Activated T-cell treated with anti-CD3 and anti-CD28 coated beads, Interleukin-2, amount 50 U/mL, for 4 hours (primary cell): ENCODE data around the gene ADK. TPM values are rescaled to one million over a fixed set of nuclear protein-coding genes. Genes with fewer than 3 reads are reported as not detected.

Source experiments
- ATAC-seq, 2 donors: fragments of 200-7000 bp; cut with Tn5 transposase; one replicate each; pipeline ENCODE4 v1.10.0; 2021
- DNase-seq: peaks from one replicate; pipeline ENCODE4 v3.0.0-alpha.2; 2020
- H3K27me3 Mint-ChIP-seq: one replicate; pipeline ENCODE4 v1.8.0; 2021; ENCODE audit warnings: low read depth, mixed read lengths
- H3K36me3 Mint-ChIP-seq: one replicate; pipeline ENCODE4 v1.8.0; 2022; ENCODE audit warnings: mixed read lengths; ENCODE audit not compliant: insufficient read depth
- H3K4me1 Mint-ChIP-seq: one replicate; pipeline ENCODE4 v1.8.0; 2021; ENCODE audit warnings: low read depth, mixed read lengths
- H3K4me3 Mint-ChIP-seq: one replicate; pipeline ENCODE4 v1.8.0; 2021; ENCODE audit warnings: mild to moderate bottlenecking, moderate library complexity, mixed read lengths
- H3K9me3 Mint-ChIP-seq: one replicate; pipeline ENCODE4 v1.8.0; 2021; ENCODE audit warnings: mixed read lengths
- total RNA-seq, 3 donors: library from RNA; stranded (reverse); gene quantifications; one replicate each; pipeline ENCODE4 v1.2.1, GENCODE V29; 2021

ADK gene
- total RNA-seq, 3 donors from 2014 or later, result 49.7 to 56.8 (median 56.2) TPM

- Mint-ChIP-seq H3K4me3 (no peak overlapping the region), H3K27me3 (no peaks in the 10 kb centered on the region)
Measured at GRCh38 chr10:74380795-74381194, 229.8 kb downstream of the ADK start.

GRCh38 chr10:74381291-74381853 is 230.4 kb downstream of the ADK start:
- Mint-ChIP-seq H3K4me1 (peaks cover 32% of the 10 kb centered on the region), H3K4me3 (no peak overlapping the region), H3K9me3 (no peaks in the 10 kb centered on the region), H3K36me3 (peaks cover 18% of the 10 kb centered on the region), H3K27me3 (no peaks in the 10 kb centered on the region)
- DNase-seq, result no peak
- ATAC-seq, result no peak

More at GRCh38 chr10:74380795-74381194, 229.8 kb downstream of the ADK start:
- Mint-ChIP-seq H3K36me3 (peaks cover 17% of the 10 kb centered on the region), H3K4me1 (peaks cover 29% of the 10 kb centered on the region), H3K9me3 (no peaks in the 10 kb centered on the region)
- DNase-seq (no peak), ATAC-seq (no peak)

- Mint-ChIP-seq H3K4me1 (peaks cover 35% of the 10 kb centered on the region), H3K9me3 (no peaks in the 10 kb centered on the region), H3K36me3 (peaks cover 15% of the 10 kb centered on the region), H3K27me3 (no peaks in the 10 kb centered on the region), H3K4me3 (no peak overlapping the region)
- ATAC-seq (peak in 1 of 2 donors; percentile 37), DNase-seq (no peak)
Measured at GRCh38 chr10:74382663-74383062, 231.6 kb downstream of the ADK start.

- H3K27me3 Mint-ChIP-seq, result no peaks in the 10 kb centered on the region
- no peaks in the 10 kb centered on the region for H3K9me3 Mint-ChIP-seq
- peaks cover 35% of the 10 kb centered on the region for H3K4me1 Mint-ChIP-seq
- ATAC-seq, result no peak
- no peak for DNase-seq
- no peak overlapping the region for H3K4me3 Mint-ChIP-seq
- H3K36me3 Mint-ChIP-seq, result peaks cover 12% of the 10 kb centered on the region
Measured at GRCh38 chr10:74383642-74384041, 232.6 kb downstream of the ADK start.

GRCh38 chr10:74384615-74385183 is 233.7 kb downstream of the ADK start:
- no peaks in the 10 kb centered on the region for H3K9me3 Mint-ChIP-seq
- ATAC-seq (no peak), DNase-seq (no peak)
- peaks cover 8% of the 10 kb centered on the region for H3K36me3 Mint-ChIP-seq
- H3K4me1 Mint-ChIP-seq, result peaks cover 38% of the 10 kb centered on the region
- no peak overlapping the region for H3K4me3 Mint-ChIP-seq
- H3K27me3 Mint-ChIP-seq, result no peaks in the 10 kb centered on the region

- peaks cover 15% of the 10 kb centered on the region for H3K36me3 Mint-ChIP-seq
- H3K4me1 Mint-ChIP-seq, result peaks cover 26% of the 10 kb centered on the region
- ATAC-seq (no peak), DNase-seq (no peak)
- no peaks in the 10 kb centered on the region for H3K27me3 Mint-ChIP-seq
- no peaks in the 10 kb centered on the region for H3K9me3 Mint-ChIP-seq
- H3K4me3 Mint-ChIP-seq, result no peak overlapping the region
Measured at GRCh38 chr10:74388801-74389200, 237.8 kb downstream of the ADK start.

GRCh38 chr10:74391786-74392185 is 240.8 kb downstream of the ADK start:
- no peaks in the 10 kb centered on the region for H3K27me3 Mint-ChIP-seq
- DNase-seq (no peak), ATAC-seq (no peak)
- no peaks in the 10 kb centered on the region for H3K9me3 Mint-ChIP-seq
- peaks cover 14% of the 10 kb centered on the region for H3K4me1 Mint-ChIP-seq
- peaks cover 23% of the 10 kb centered on the region for H3K36me3 Mint-ChIP-seq
- no peak overlapping the region for H3K4me3 Mint-ChIP-seq

- Mint-ChIP-seq H3K9me3 (no peaks in the 10 kb centered on the region), H3K27me3 (no peaks in the 10 kb centered on the region), H3K4me1 (peaks cover 11% of the 10 kb centered on the region), H3K36me3 (peaks cover 22% of the 10 kb centered on the region), H3K4me3 (no peak overlapping the region)
- ATAC-seq (no peak), DNase-seq (no peak)
Measured at GRCh38 chr10:74394416-74394969, 243.5 kb downstream of the ADK start.

- peaks cover 34% of the 10 kb centered on the region for H3K36me3 Mint-ChIP-seq
- ATAC-seq (no peak), DNase-seq (no peak)
- no peaks in the 10 kb centered on the region for H3K4me1 Mint-ChIP-seq
- no peaks in the 10 kb centered on the region for H3K9me3 Mint-ChIP-seq
- H3K4me3 Mint-ChIP-seq, result no peak overlapping the region
- no peaks in the 10 kb centered on the region for H3K27me3 Mint-ChIP-seq
Measured at GRCh38 chr10:74400186-74400585, 249.2 kb downstream of the ADK start.

- peaks cover 37% of the 10 kb centered on the region for H3K36me3 Mint-ChIP-seq
Measured at GRCh38 chr10:74406006-74406405, 255.0 kb downstream of the ADK start.

GRCh38 chr10:74415146-74415839 is 264.3 kb downstream of the ADK start:
- no peaks in the 10 kb centered on the region for H3K9me3 Mint-ChIP-seq
- peaks cover 5% of the 10 kb centered on the region for H3K4me1 Mint-ChIP-seq
- H3K27me3 Mint-ChIP-seq, result no peaks in the 10 kb centered on the region
- DNase-seq (no peak), ATAC-seq (no peak)
- peaks cover 16% of the 10 kb centered on the region for H3K36me3 Mint-ChIP-seq
- H3K4me3 Mint-ChIP-seq, result no peak overlapping the region

More at GRCh38 chr10:74406006-74406405, 255.0 kb downstream of the ADK start:
- no peak for ATAC-seq
- no peak for DNase-seq
- Mint-ChIP-seq H3K4me1 (peaks cover 2% of the 10 kb centered on the region), H3K4me3 (no peak overlapping the region), H3K27me3 (no peaks in the 10 kb centered on the region), H3K9me3 (no peaks in the 10 kb centered on the region)

- peaks cover 12% of the 10 kb centered on the region for H3K36me3 Mint-ChIP-seq
- H3K4me3 Mint-ChIP-seq, result no peak overlapping the region
- no peak for DNase-seq
- no peaks in the 10 kb centered on the region for H3K27me3 Mint-ChIP-seq
- peaks cover 5% of the 10 kb centered on the region for H3K4me1 Mint-ChIP-seq
- ATAC-seq, result no peak
- no peaks in the 10 kb centered on the region for H3K9me3 Mint-ChIP-seq
Measured at GRCh38 chr10:74417397-74417796, 266.4 kb downstream of the ADK start.

- Mint-ChIP-seq H3K36me3 (peaks cover 15% of the 10 kb centered on the region), H3K4me3 (no peak overlapping the region), H3K27me3 (no peaks in the 10 kb centered on the region), H3K4me1 (peaks cover 5% of the 10 kb centered on the region), H3K9me3 (no peaks in the 10 kb centered on the region)
- DNase-seq (no peak), ATAC-seq (no peak)
Measured at GRCh38 chr10:74418285-74418872, 267.4 kb downstream of the ADK start.

GRCh38 chr10:74419491-74419951 is 268.5 kb downstream of the ADK start:
- Mint-ChIP-seq H3K27me3 (no peaks in the 10 kb centered on the region), H3K4me1 (peaks cover 5% of the 10 kb centered on the region), H3K9me3 (no peaks in the 10 kb centered on the region), H3K36me3 (peaks cover 23% of the 10 kb centered on the region), H3K4me3 (no peak overlapping the region)
- ATAC-seq (no peak), DNase-seq (no peak)
